AG04450 (cell line): ENCODE results near the gene MAP2K6. TPM values are rescaled to one million over a fixed set of nuclear protein-coding genes. Genes with fewer than 3 reads are reported as not detected.
"Not testable (repeated sequence)": the region's sequence is repeated elsewhere in the genome, so short reads cannot be mapped to it uniquely, and the experiment has no call there.

Experiments
- CTCF ChIA-PET: fragments of 300-600, 350-600 bp; formaldehyde crosslinking; extraction: SDS; loops from one replicate; lab custom pipeline; 2022; ENCODE audit warnings: antibody characterized with exemption, inconsistent platforms; lab: Charles Lee
- POLR2A ChIA-PET: fragments of 350-600 bp; formaldehyde crosslinking; extraction: SDS; loops from one replicate; lab custom pipeline; 2021; ENCODE audit warnings: antibody characterized with exemption, inconsistent platforms; lab: Yijun Ruan, JAX
- DNase-seq: peaks from one replicate; pipeline ENCODE4 v3.0.0-alpha.2; 2011; ENCODE audit warnings: low read depth, low spot score
- H3K27ac ChIP-seq: one replicate; pipeline ENCODE4 v1.5.1; 2012; ENCODE audit warnings: low read depth, low read length, control low read depth
- H3K27me3 ChIP-seq: one replicate; pipeline ENCODE4 v1.6.0; 2012; ENCODE audit warnings: low read length; ENCODE audit not compliant: control insufficient read depth, insufficient read depth
- H3K4me3 ChIP-seq: 2 replicates; pipeline ENCODE4 v1.5.1; 2011; ENCODE audit warnings: mild to moderate bottlenecking, low read depth, low read length, control low read depth
- H3K9me3 ChIP-seq: 2 replicates; pipeline ENCODE4 v1.5.1; 2012; ENCODE audit warnings: low read length; ENCODE audit not compliant: control insufficient read depth, insufficient read depth
- CTCF ChIP-seq: IDR thresholded peaks from 2 replicates; pipeline ENCODE4 v1.5.1; 2011; ENCODE audit warnings: low read depth, low read length, control low read depth, inconsistent platforms
- polyA plus RNA-seq: library from polyadenylated mRNA; depleted of rRNA; stranded (reverse); fragments of >200 nt; gene quantifications from 2 replicates; pipeline ENCODE4 v1.2.3, GENCODE V29; 2011

MAP2K6 gene
- polyA plus RNA-seq, 1 experiment, result 10.9 TPM

- no peaks in the 10 kb centered on the region for H3K9me3 ChIP-seq
- H3K27ac ChIP-seq, result no peak overlapping the region
- no peak overlapping the region for H3K4me3 ChIP-seq
- POLR2A ChIA-PET, result no interaction called here
- CTCF ChIA-PET, result interaction anchor here (0.6 to 1.0 kb wide), 2 partner anchors 27 to 102 kb away, joined by 3 to 4 read pairs; no protein-coding TSS in a partner anchor
- TF ChIP-seq CTCF, result no peak
- no peaks in the 10 kb centered on the region for H3K27me3 ChIP-seq
- DNase-seq, result no peak
These were observed 64.4 kb downstream of the MAP2K6 start for GRCh38 chr17:69478916-69479315.

GRCh38 chr17:69479756-69480155, 65.3 kb downstream of the MAP2K6 start:
- CTCF ChIA-PET, DNase-seq, POLR2A ChIA-PET, H3K9me3 ChIP-seq, H3K4me3 ChIP-seq, H3K27ac ChIP-seq, H3K27me3 ChIP-seq: not testable (repeated sequence)

DNA sequence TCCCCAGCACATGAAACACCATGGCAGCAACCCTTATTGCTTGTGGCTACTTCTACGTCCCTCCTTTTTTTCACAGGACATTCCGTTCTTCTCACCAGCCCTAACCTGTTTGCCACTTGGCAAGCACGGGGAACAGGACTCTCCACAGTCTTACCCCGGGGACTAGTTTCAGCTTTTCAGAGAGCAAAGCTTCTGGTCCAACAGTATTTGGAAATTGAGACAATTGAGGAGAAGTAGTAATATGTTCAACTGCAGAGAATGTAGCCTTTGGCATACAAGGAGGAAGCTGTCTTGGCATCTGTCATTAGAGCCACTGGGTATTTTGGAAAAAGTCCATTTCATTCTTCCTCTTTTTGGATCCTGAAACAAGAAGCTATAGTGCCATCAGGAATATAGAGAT, 65.7 kb downstream of the MAP2K6 start:
- Histone ChIP-seq H3K9me3 (no peaks in the 10 kb centered on the region), H3K4me3 (no peak overlapping the region), H3K27ac (no peak overlapping the region), H3K27me3 (no peaks in the 10 kb centered on the region)
- POLR2A ChIA-PET, result no interaction called here
- CTCF ChIA-PET, result no interaction called here
- no peak for TF ChIP-seq CTCF
- DNase-seq, result no peak

GRCh38 chr17:69485251-69485661, 70.8 kb downstream of the MAP2K6 start:
- no peak overlapping the region for H3K4me3 ChIP-seq
- DNase-seq, result no peak
- no peaks in the 10 kb centered on the region for H3K9me3 ChIP-seq
- ChIA-PET CTCF (interaction anchor here (0.6 kb wide), 1 partner anchor 1144 kb away, joined by 3 read pairs; no protein-coding TSS in a partner anchor), POLR2A (no interaction called here)
- H3K27ac ChIP-seq, result no peak overlapping the region
- TF ChIP-seq CTCF, result no peak
- H3K27me3 ChIP-seq, result no peaks in the 10 kb centered on the region

DNA sequence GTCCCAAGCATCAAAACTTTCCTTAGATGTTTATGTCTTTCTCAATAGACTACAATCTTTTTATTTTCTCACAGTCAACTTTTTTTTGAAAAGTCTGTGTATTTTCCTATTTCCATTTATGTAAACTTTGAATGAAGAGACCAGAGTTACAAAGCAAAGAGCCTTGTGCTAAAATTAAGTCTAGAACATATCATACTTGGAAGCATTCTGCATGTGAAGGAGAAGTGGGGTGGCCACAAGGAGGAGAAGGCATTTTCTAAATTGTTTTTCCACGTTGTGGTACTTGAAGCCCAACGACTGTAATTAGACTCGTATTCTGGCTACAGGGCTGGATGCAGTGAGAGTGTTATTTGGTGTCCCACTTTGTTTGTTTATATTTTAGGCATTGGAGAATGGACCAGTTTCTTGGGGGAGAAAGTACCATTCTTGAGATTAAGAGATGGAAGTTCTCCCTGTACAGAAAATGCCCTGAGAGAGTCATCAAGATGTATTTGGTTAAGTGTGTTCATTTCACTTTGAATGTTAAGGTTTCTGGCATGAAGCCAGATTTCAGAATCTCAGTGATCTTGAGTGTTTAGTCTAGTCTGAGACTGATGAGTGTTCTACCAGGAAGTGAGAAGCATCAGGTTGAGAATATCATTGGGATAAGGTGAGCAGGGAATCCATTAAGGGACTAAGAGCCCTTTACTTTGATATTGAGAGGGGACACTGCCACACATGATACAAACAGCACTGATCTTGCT, 71.6 kb downstream of the MAP2K6 start:
- Histone ChIP-seq H3K9me3 (no peaks in the 10 kb centered on the region), H3K4me3 (no peak overlapping the region), H3K27me3 (no peaks in the 10 kb centered on the region), H3K27ac (no peak overlapping the region)
- no peak for TF ChIP-seq CTCF
- ChIA-PET POLR2A (no interaction called here), CTCF (no interaction called here)
- no peak for DNase-seq
